Measurements from ENCODE around the gene WRAP53. TPM values are rescaled to one million over a fixed set of nuclear protein-coding genes. Genes with fewer than 3 reads are reported as not detected.
"Not testable (repeated sequence)": the region's sequence is repeated elsewhere in the genome, so short reads cannot be mapped to it uniquely, and the experiment has no call there.

Gene WRAP53
- polyA plus RNA-seq, 1 of the 3 experiments (the other 2 are of a cell fraction): 8.6 TPM

DNA sequence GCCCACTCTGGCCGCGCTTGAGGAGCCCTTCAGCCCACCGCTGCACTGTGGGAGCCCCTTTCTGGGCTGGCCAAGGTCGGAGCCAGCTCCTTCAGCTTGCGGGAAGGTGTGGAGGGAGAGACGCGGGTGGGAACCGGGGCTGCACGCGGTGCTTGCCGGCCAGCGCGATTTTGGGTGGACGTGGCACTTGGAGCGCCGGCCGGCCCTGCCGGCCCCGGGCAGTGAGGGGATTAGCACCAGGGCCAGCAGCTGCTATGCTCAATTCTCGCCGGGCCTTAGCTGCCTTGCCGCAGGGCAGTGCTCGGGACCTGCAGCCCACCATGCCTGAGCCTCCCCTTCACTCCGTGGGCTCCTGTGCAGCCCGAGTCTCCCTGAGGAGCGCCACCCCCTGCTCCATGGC, 47.5 kb upstream of the WRAP53 start:
- H3K27me3 ChIP-seq (ENCODE audit: insufficient read depth): no peaks in the 10 kb centered on the region
- no peaks in the 10 kb centered on the region for H4K20me1 ChIP-seq (ENCODE audit: insufficient read depth)
- H3K27ac ChIP-seq (ENCODE audit: low read depth in 2 of 2, low read length in 1 of 2): no peak overlapping the region
- no peak overlapping the region for H3K4me2 ChIP-seq
- no peaks in the 10 kb centered on the region for H3K36me3 ChIP-seq (replicated peaks in 1 of 2; ENCODE audit: control insufficient read depth in 1 of 2, insufficient read depth in 2 of 2, low read length in 1 of 2)
- H3K9me2 ChIP-seq: no peaks in the 10 kb centered on the region
- TF ChIP-seq SIN3A (IDR thresholded peaks at IDR 0.05; ENCODE audit: borderline replicate concordance, low read depth, low read length) (no peak), YY1 (IDR thresholded peaks at IDR 0.05; ENCODE audit: low read depth) (no peak)
- ChIA-PET POLR2A (no interaction called here), CTCF (interaction anchor here (1.5 kb wide), 1 partner anchor 9 kb away, joined by 4 read pairs; no protein-coding TSS in a partner anchor)
- no peak overlapping the region for H3K4me3 ChIP-seq (ENCODE audit: low read depth in 2 of 2, low read length in 1 of 2)
- H3F3A ChIP-seq (replicated peaks; ENCODE audit: insufficient read depth): no peaks in the 10 kb centered on the region
- 76% methylated on average over 10 of the region's 26 CpGs for WGBS (ENCODE audit: low lambda C conversion rate)
- no peaks in the 10 kb centered on the region for H3K4me1 ChIP-seq (ENCODE audit: control insufficient read depth in 1 of 2, insufficient read depth in 2 of 2, low read depth in 1 of 2, low read length in 1 of 2)
- no peaks in the 10 kb centered on the region for H3K9me3 ChIP-seq
- no peak for DNase-seq
- no peaks in the 10 kb centered on the region for H3K79me2 ChIP-seq (ENCODE audit: insufficient read depth)
- H2AFZ ChIP-seq (ENCODE audit: low read depth): no peak overlapping the region
- no peak overlapping the region for H3K9ac ChIP-seq

DNA sequence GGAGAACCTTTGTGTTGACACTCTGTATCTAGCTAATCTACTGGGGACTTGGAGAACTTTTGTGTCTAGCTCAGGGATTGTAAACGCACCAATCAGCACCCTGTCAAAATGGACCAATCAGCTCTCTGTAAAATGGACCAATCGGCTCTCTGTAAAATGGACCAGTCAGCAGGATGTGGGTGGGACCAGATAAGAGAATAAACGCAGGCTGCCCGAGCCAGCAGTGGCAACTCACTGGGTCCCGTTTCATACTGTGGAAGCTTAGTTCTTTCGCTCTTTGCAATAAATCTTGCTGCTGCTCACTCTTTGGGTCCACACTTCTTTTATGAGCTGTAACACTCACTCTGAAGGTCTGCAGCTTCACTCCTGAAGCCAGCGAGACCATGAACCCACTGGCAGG, 46.6 kb upstream of the WRAP53 start:
- H3K79me2 ChIP-seq (ENCODE audit: insufficient read depth); H3K27me3 ChIP-seq (ENCODE audit: insufficient read depth); H3K9ac ChIP-seq; H3K4me1 ChIP-seq (ENCODE audit: control insufficient read depth in 1 of 2, insufficient read depth in 2 of 2, low read depth in 1 of 2, low read length in 1 of 2); H3K4me3 ChIP-seq (ENCODE audit: low read depth in 2 of 2, low read length in 1 of 2); H3F3A ChIP-seq (replicated peaks; ENCODE audit: insufficient read depth); H2AFZ ChIP-seq (ENCODE audit: low read depth); DNase-seq; H3K36me3 ChIP-seq (replicated peaks in 1 of 2; ENCODE audit: control insufficient read depth in 1 of 2, insufficient read depth in 2 of 2, low read length in 1 of 2); POLR2A ChIA-PET; H3K27ac ChIP-seq (ENCODE audit: low read depth in 2 of 2, low read length in 1 of 2); H3K9me3 ChIP-seq; H3K4me2 ChIP-seq; H3K9me2 ChIP-seq; H4K20me1 ChIP-seq (ENCODE audit: insufficient read depth): not testable (repeated sequence)
- CTCF ChIA-PET: interaction anchor here (0.9 to 1.5 kb wide), 3 partner anchors 10 to 46 kb away, joined by 4 to 7 read pairs (median 5); no protein-coding TSS in a partner anchor
- WGBS (ENCODE audit: low lambda C conversion rate): 37% methylated on average over 7 of the region's 7 CpGs

DNA sequence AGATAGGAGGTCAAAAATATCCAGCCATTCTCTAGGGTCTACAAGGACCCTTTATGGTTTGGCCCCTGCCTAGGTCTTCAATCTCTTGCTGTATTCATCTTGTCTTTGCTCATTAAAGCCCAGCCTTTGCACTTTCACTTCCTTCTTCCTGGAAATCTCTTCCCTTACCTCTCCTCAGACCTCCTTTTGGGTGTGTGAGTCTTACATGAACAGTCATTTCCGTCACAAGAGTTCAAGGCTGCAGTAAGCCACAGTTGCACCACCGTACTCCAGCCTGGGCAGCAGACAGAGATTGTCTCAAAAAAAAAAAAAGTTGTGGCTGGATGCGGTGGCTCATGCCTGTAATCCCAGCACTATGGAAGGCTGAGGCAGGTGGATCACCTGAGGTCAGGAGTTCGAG, 43.5 kb upstream of the WRAP53 start:
- no peak for DNase-seq
- Histone ChIP-seq H3K4me2 (no peak overlapping the region), H4K20me1 (ENCODE audit: insufficient read depth) (no peaks in the 10 kb centered on the region), H3K9me2 (no peaks in the 10 kb centered on the region), H2AFZ (ENCODE audit: low read depth) (no peak overlapping the region), H3K36me3 (replicated peaks in 1 of 2; ENCODE audit: control insufficient read depth in 1 of 2, insufficient read depth in 2 of 2, low read length in 1 of 2) (no peaks in the 10 kb centered on the region), H3K4me1 (ENCODE audit: control insufficient read depth in 1 of 2, insufficient read depth in 2 of 2, low read depth in 1 of 2, low read length in 1 of 2) (no peaks in the 10 kb centered on the region), H3K79me2 (ENCODE audit: insufficient read depth) (no peaks in the 10 kb centered on the region), H3K9ac (no peak overlapping the region), H3K27me3 (ENCODE audit: insufficient read depth) (no peaks in the 10 kb centered on the region), H3F3A (replicated peaks; ENCODE audit: insufficient read depth) (no peaks in the 10 kb centered on the region), H3K27ac (ENCODE audit: low read depth in 2 of 2, low read length in 1 of 2) (no peak overlapping the region), H3K9me3 (no peaks in the 10 kb centered on the region), H3K4me3 (ENCODE audit: low read depth in 2 of 2, low read length in 1 of 2) (no peak overlapping the region)
- ChIA-PET POLR2A (no interaction called here), CTCF (no interaction called here)
- 86% methylated on average over 4 of the region's 4 CpGs for WGBS (ENCODE audit: low lambda C conversion rate)
- no peak for TF ChIP-seq RAD21 (IDR thresholded peaks at IDR 0.05; ENCODE audit: low read length)
- no peak for TF ChIP-seq RCOR1 (IDR thresholded peaks at IDR 0.05; ENCODE audit: low read length)
- TF ChIP-seq POLR2AphosphoS5 (IDR thresholded peaks at IDR 0.05; ENCODE audit: low read depth, low read length): no peak
- no peak for TF ChIP-seq RFX5 (IDR thresholded peaks at IDR 0.05; ENCODE audit: low read length)

DNA sequence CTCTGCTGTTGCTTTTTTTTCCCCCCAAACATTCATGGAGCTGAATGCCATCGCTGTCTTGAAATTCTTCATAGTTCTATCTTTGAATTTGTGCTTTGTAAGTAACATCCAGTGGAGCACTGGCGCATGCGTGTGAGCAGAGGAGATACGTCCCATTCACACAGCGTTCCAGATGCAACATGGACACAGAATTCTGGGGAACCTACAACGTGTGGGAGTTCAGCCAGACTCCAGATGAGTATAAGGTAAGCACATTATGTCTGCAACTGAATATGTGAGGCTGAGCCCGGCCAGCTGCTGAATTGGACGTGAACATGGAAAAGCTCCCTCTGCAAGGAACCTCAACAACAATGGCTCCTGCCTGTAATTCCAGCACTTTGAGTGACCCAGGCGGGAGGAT, 41.8 kb upstream of the WRAP53 start:
- 60% methylated on average over 9 of the region's 9 CpGs for WGBS (ENCODE audit: low lambda C conversion rate)
- H3K27ac ChIP-seq (ENCODE audit: low read depth in 2 of 2, low read length in 1 of 2): no peak overlapping the region
- H3K9me2 ChIP-seq: no peaks in the 10 kb centered on the region
- no peaks in the 10 kb centered on the region for H4K20me1 ChIP-seq (ENCODE audit: insufficient read depth)
- no peaks in the 10 kb centered on the region for H3K36me3 ChIP-seq (replicated peaks in 1 of 2; ENCODE audit: control insufficient read depth in 1 of 2, insufficient read depth in 2 of 2, low read length in 1 of 2)
- no peak overlapping the region for H3K4me2 ChIP-seq
- ChIA-PET POLR2A (no interaction called here), CTCF (interaction anchor here (1.5 to 2.6 kb wide), 2 partner anchors 15 to 41 kb away, joined by 4 to 9 read pairs; partner anchors contain the start of gene TP53)
- peaks cover 0 to 7% of the 10 kb centered on the region in 2 experiments; a peak in 1 of 4 replicates for H3K4me1 ChIP-seq (ENCODE audit: control insufficient read depth in 1 of 2, insufficient read depth in 2 of 2, low read depth in 1 of 2, low read length in 1 of 2)
- no peak overlapping the region for H3K4me3 ChIP-seq (ENCODE audit: low read depth in 2 of 2, low read length in 1 of 2)
- DNase-seq: no peak
- no peaks in the 10 kb centered on the region for H3K9me3 ChIP-seq
- no peaks in the 10 kb centered on the region for H3F3A ChIP-seq (replicated peaks; ENCODE audit: insufficient read depth)
- H3K27me3 ChIP-seq (ENCODE audit: insufficient read depth): peaks cover 12% of the 10 kb centered on the region
- H3K9ac ChIP-seq: no peak overlapping the region
- no peaks in the 10 kb centered on the region for H3K79me2 ChIP-seq (ENCODE audit: insufficient read depth)
- no peak overlapping the region for H2AFZ ChIP-seq (ENCODE audit: low read depth)
- TF ChIP-seq FOSL2 (IDR thresholded peaks at IDR 0.05; ENCODE audit: borderline replicate concordance, low read depth): no peak
- TF ChIP-seq, protein P1, sequence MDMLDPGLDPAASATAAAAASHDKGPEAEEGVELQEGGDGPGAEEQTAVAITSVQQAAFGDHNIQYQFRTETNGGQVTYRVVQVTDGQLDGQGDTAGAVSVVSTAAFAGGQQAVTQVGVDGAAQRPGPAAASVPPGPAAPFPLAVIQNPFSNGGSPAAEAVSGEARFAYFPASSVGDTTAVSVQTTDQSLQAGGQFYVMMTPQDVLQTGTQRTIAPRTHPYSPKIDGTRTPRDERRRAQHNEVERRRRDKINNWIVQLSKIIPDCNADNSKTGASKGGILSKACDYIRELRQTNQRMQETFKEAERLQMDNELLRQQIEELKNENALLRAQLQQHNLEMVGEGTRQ (IDR thresholded peaks at IDR 0.05; ENCODE audit: borderline replicate concordance, low read depth, low read length): no peak
- TF ChIP-seq TEAD4 (IDR thresholded peaks at IDR 0.05; ENCODE audit: borderline replicate concordance, insufficient read depth): no peak
- TF ChIP-seq FOXM1 (IDR thresholded peaks at IDR 0.05; ENCODE audit: low read depth): no peak
- TF ChIP-seq, protein P2, sequence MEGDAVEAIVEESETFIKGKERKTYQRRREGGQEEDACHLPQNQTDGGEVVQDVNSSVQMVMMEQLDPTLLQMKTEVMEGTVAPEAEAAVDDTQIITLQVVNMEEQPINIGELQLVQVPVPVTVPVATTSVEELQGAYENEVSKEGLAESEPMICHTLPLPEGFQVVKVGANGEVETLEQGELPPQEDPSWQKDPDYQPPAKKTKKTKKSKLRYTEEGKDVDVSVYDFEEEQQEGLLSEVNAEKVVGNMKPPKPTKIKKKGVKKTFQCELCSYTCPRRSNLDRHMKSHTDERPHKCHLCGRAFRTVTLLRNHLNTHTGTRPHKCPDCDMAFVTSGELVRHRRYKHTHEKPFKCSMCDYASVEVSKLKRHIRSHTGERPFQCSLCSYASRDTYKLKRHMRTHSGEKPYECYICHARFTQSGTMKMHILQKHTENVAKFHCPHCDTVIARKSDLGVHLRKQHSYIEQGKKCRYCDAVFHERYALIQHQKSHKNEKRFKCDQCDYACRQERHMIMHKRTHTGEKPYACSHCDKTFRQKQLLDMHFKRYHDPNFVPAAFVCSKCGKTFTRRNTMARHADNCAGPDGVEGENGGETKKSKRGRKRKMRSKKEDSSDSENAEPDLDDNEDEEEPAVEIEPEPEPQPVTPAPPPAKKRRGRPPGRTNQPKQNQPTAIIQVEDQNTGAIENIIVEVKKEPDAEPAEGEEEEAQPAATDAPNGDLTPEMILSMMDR (IDR thresholded peaks at IDR 0.05): no peak
- no peak for TF ChIP-seq FOXJ3 (CRISPR knock-in tag; IDR thresholded peaks at IDR 0.05)
- no peak for TF ChIP-seq GATA2 (CRISPR knock-in tag; IDR thresholded peaks at IDR 0.05)
- no peak for TF ChIP-seq POLR2AphosphoS5 (IDR thresholded peaks at IDR 0.05; ENCODE audit: low read depth, low read length)
- TF ChIP-seq YY1 (IDR thresholded peaks at IDR 0.05; ENCODE audit: low read depth): no peak
- TF ChIP-seq CHD2 (IDR thresholded peaks at IDR 0.05; ENCODE audit: low read length, partially characterized antibody): no peak
- TF ChIP-seq NFIC (IDR thresholded peaks at IDR 0.05; ENCODE audit: borderline replicate concordance): no peak
- TF ChIP-seq TCF12 (IDR thresholded peaks at IDR 0.05): no peak
